H9 (cell line): ENCODE results near the gene CROCC2. TPM values are rescaled to one million over a fixed set of nuclear protein-coding genes. Genes with fewer than 3 reads are reported as not detected.
A peak's percentile ranks its signal among the peaks of the same experiment; 100 is the strongest.

ENCODE experiments used
- DNase-seq: peaks from one replicate; pipeline ENCODE4 v3.0.0-alpha.2; 2017
- H2AFZ ChIP-seq: one replicate; pipeline ENCODE4 v1.6.1; 2013; ENCODE audit warnings: mild to moderate bottlenecking, low read length, control low read depth, moderate library complexity
- H2AK5ac ChIP-seq: 2 replicates; pipeline ENCODE4 v1.6.1; 2013; ENCODE audit warnings: low read length, control low read depth, mixed read lengths; ENCODE audit not compliant: insufficient read length
- H2BK120ac ChIP-seq: one replicate; pipeline ENCODE4 v1.6.1; 2013; ENCODE audit warnings: low read depth, mild to moderate bottlenecking, low read length, control low read depth, inconsistent platforms; ENCODE audit not compliant: poor library complexity, severe bottlenecking
- H2BK12ac ChIP-seq: 2 replicates; pipeline ENCODE4 v1.6.1; 2013; ENCODE audit warnings: low read length, control low read depth, mixed read lengths, low read depth; ENCODE audit not compliant: insufficient read length
- H2BK15ac ChIP-seq: 2 replicates; pipeline ENCODE4 v1.6.1; 2013; ENCODE audit warnings: low read depth, low read length, control low read depth
- H2BK20ac ChIP-seq: one replicate; pipeline ENCODE4 v1.6.1; 2013; ENCODE audit warnings: low read depth, mild to moderate bottlenecking, low read length, control low read depth, inconsistent platforms; ENCODE audit not compliant: poor library complexity, severe bottlenecking
- H2BK5ac ChIP-seq: 2 replicates; pipeline ENCODE4 v1.6.1; 2013; ENCODE audit warnings: low read length, control low read depth, mixed read lengths; ENCODE audit not compliant: insufficient read length
- H3K14ac ChIP-seq: 2 replicates; pipeline ENCODE4 v1.6.1; 2013; ENCODE audit warnings: low read length, control low read depth; ENCODE audit not compliant: insufficient read depth
- H3K18ac ChIP-seq: 2 replicates; pipeline ENCODE4 v1.6.1; 2013; ENCODE audit warnings: low read depth, mild to moderate bottlenecking, mixed read lengths, low read length, control low read depth; ENCODE audit not compliant: insufficient read length
- H3K23ac ChIP-seq: 2 replicates; pipeline ENCODE4 v1.6.1; 2013; ENCODE audit warnings: low read length, control low read depth, mixed read lengths, low read depth; ENCODE audit not compliant: insufficient read length
- H3K23me2 ChIP-seq: 2 replicates; pipeline ENCODE4 v1.6.1; 2013; ENCODE audit warnings: low read depth, mild to moderate bottlenecking, mixed read lengths, low read length, control low read depth; ENCODE audit not compliant: insufficient read length, poor library complexity, severe bottlenecking
- H3K27ac ChIP-seq: 2 replicates; pipeline ENCODE4 v1.5.1; 2013; ENCODE audit warnings: low read length, control low read depth, mixed read lengths, low read depth; ENCODE audit not compliant: insufficient read length
- H3K27me3 ChIP-seq: 2 replicates; pipeline ENCODE4 v1.6.1; 2013; ENCODE audit warnings: low read length, control low read depth, inconsistent platforms; ENCODE audit not compliant: insufficient read depth
- H3K4ac ChIP-seq: 2 replicates; pipeline ENCODE4 v1.6.1; 2013; ENCODE audit warnings: low read depth, mild to moderate bottlenecking, control low read depth, inconsistent platforms, low read length, moderate library complexity
- H3K4me1 ChIP-seq: 2 replicates; pipeline ENCODE4 v1.6.1; 2013; ENCODE audit warnings: low read length, control low read depth, inconsistent platforms; ENCODE audit not compliant: insufficient read depth
- H3K4me2 ChIP-seq: 2 replicates; pipeline ENCODE4 v1.6.1; 2013; ENCODE audit warnings: low read length, control low read depth, mixed read lengths; ENCODE audit not compliant: insufficient read length, insufficient read depth
- H3K56ac ChIP-seq: 2 replicates; pipeline ENCODE4 v1.6.1; 2013; ENCODE audit warnings: low read depth, mild to moderate bottlenecking, mixed read lengths, low read length, control low read depth; ENCODE audit not compliant: insufficient read length
- H3K79me1 ChIP-seq: 2 replicates; pipeline ENCODE4 v1.6.1; 2013; ENCODE audit warnings: low read depth, mild to moderate bottlenecking, moderate library complexity, low read length, control low read depth, inconsistent platforms; ENCODE audit not compliant: insufficient read depth, poor library complexity, severe bottlenecking
- H3K79me2 ChIP-seq: 2 replicates; pipeline ENCODE4 v1.6.1; 2013; ENCODE audit warnings: low read length, control low read depth, inconsistent platforms; ENCODE audit not compliant: insufficient read depth
- H3K9ac ChIP-seq: 2 replicates; pipeline ENCODE4 v1.6.1; 2013; ENCODE audit warnings: low read length, control low read depth, mixed read lengths; ENCODE audit not compliant: insufficient read length; ENCODE audit errors: extremely low read depth
- H3K9me3 ChIP-seq: one replicate; pipeline ENCODE4 v1.6.1; 2013; ENCODE audit warnings: low read depth, low read length, inconsistent platforms; ENCODE audit not compliant: control insufficient read depth
- H3T11ph ChIP-seq: one replicate; pipeline ENCODE4 v1.6.1; 2013; ENCODE audit warnings: mild to moderate bottlenecking, low read length, control low read depth, inconsistent platforms
- H4K20me1 ChIP-seq: one replicate; pipeline ENCODE4 v1.6.1; 2013; ENCODE audit not compliant: control insufficient read depth, insufficient read length, insufficient read depth
- H4K5ac ChIP-seq: 2 replicates; pipeline ENCODE4 v1.6.1; 2013; ENCODE audit warnings: low read depth, mild to moderate bottlenecking, mixed read lengths, low read length, control low read depth; ENCODE audit not compliant: insufficient read length
- H4K8ac ChIP-seq: replicated peaks from 2 replicates; pipeline ENCODE4 v1.6.1; 2013; ENCODE audit warnings: low read length, control low read depth, mixed read lengths, low read depth; ENCODE audit not compliant: insufficient read length
- H4K91ac ChIP-seq: 2 replicates; pipeline ENCODE4 v1.6.1; 2013; ENCODE audit warnings: low read depth, mild to moderate bottlenecking, moderate library complexity, mixed read lengths, low read length, control low read depth; ENCODE audit not compliant: insufficient read length
- H3K27ac Mint-ChIP-seq, 3 experiments: 2 replicates in 2 of 3; 3 replicates in 1 of 3; pipeline ENCODE4 v1.8.0; 2020 to 2021; ENCODE audit warnings: mixed read lengths in 3 of 3, mild to moderate bottlenecking in 1 of 3, moderate library complexity in 1 of 3
- H3K27me3 Mint-ChIP-seq: 2 replicates; pipeline ENCODE4 v1.8.0; 2021; ENCODE audit warnings: low read depth, mild to moderate bottlenecking, moderate library complexity, mixed read lengths
- H3K36me3 Mint-ChIP-seq, 3 experiments: 2 replicates in 2 of 3; 3 replicates in 1 of 3; pipeline ENCODE4 v1.8.0; 2020 to 2021; ENCODE audit warnings: low read depth in 3 of 3, mixed read lengths in 3 of 3; ENCODE audit not compliant: insufficient read depth in 1 of 3
- H3K4me1 Mint-ChIP-seq, 2 experiments: 2 replicates each; pipeline ENCODE4 v1.8.0; 2020; ENCODE audit warnings: mixed read lengths in 2 of 2
- H3K4me3 Mint-ChIP-seq, 2 experiments: 2 replicates in 1 of 2; 3 replicates in 1 of 2; pipeline ENCODE4 v1.8.0; 2020 to 2021; ENCODE audit warnings: mild to moderate bottlenecking in 2 of 2, mixed read lengths in 2 of 2, moderate library complexity in 1 of 2
- H3K9me3 Mint-ChIP-seq, 2 experiments: 2 replicates in 1 of 2; 3 replicates in 1 of 2; pipeline ENCODE4 v1.8.0; 2020; ENCODE audit warnings: mild to moderate bottlenecking in 2 of 2, mixed read lengths in 2 of 2, moderate library complexity in 1 of 2
- CTCF ChIP-seq: fragments of 200-600 bp; sonication (generic); conservative IDR thresholded peaks from 3 replicates; pipeline ENCODE4 v1.8.0; 2021; ENCODE audit warnings: antibody characterized with exemption, mild to moderate bottlenecking
- WGBS: extraction: QIAGEN DNeasy Blood & Tissue Kit; methylation state at CpG from one replicate; pipeline ENCODE4 v1.1.7; 2013; ENCODE audit warnings: missing lambda C conversion rate, low lambda C conversion rate, mixed read lengths; ENCODE audit not compliant: insufficient read length; ENCODE audit errors: extremely low coverage; 5-methylcytosine and 5-hydroxymethylcytosine counted together
- total RNA-seq: library from RNA; stranded (reverse); gene quantifications from 2 replicates; pipeline ENCODE4 v1.2.1, GENCODE V29; 2021

The CROCC2 gene
- total RNA-seq, 1 experiment from 2014 or later: not detected

- H3K9me3 Mint-ChIP-seq: no peaks in the 10 kb centered on the region
- Histone ChIP-seq H3T11ph (no peak overlapping the region), H2BK15ac (no peak overlapping the region)
Observed at GRCh38 chr2:240930096-240930630, 24.0 kb downstream of the CROCC2 start.

More at GRCh38 chr2:240930096-240930630, 24.0 kb downstream of the CROCC2 start:
- Mint-ChIP-seq H3K4me3 (no peak overlapping the region), H3K4me1 (no peaks in the 10 kb centered on the region), H3K27ac (peak overlapping the region in 1 of 3 experiments; percentile 27; a peak in 1 of 7 replicates), H3K27me3 (no peaks in the 10 kb centered on the region; the same call in 1 of the 2 replicates), H3K36me3 (no peaks in the 10 kb centered on the region)
- Histone ChIP-seq H3K9me3 (no peaks in the 10 kb centered on the region), H3K56ac (no peak overlapping the region), H3K27ac (no peak overlapping the region), H2AFZ (no peak overlapping the region), H4K8ac (no peak overlapping the region), H3K23ac (no peak overlapping the region), H2BK12ac (no peak overlapping the region), H3K79me1 (no peaks in the 10 kb centered on the region), H2AK5ac (no peak overlapping the region), H2BK120ac (no peak overlapping the region), H4K91ac (no peak overlapping the region), H3K4me2 (no peak overlapping the region), H3K27me3 (no peaks in the 10 kb centered on the region), H3K14ac (peak overlapping the region; percentile 78; the same call in 1 of the 2 replicates), H2BK5ac (no peak overlapping the region), H3K18ac (no peak overlapping the region), H3K4ac (no peak overlapping the region), H3K4me1 (no peaks in the 10 kb centered on the region), H4K5ac (no peak overlapping the region), H2BK20ac (no peak overlapping the region), H4K20me1 (no peaks in the 10 kb centered on the region), H3K23me2 (no peaks in the 10 kb centered on the region), H3K9ac (no peak overlapping the region), H3K79me2 (no peaks in the 10 kb centered on the region)
- no CpG with 5 or more reads among the region's 12 CpGs for WGBS
- no peak for TF ChIP-seq CTCF
- peak; percentile 18 for DNase-seq
